ENCODE data around the gene NRG4.
"Not testable (repeated sequence)": the region's sequence is repeated elsewhere in the genome, so short reads cannot be mapped to it uniquely, and the experiment has no call there.

Gene NRG4

DNA sequence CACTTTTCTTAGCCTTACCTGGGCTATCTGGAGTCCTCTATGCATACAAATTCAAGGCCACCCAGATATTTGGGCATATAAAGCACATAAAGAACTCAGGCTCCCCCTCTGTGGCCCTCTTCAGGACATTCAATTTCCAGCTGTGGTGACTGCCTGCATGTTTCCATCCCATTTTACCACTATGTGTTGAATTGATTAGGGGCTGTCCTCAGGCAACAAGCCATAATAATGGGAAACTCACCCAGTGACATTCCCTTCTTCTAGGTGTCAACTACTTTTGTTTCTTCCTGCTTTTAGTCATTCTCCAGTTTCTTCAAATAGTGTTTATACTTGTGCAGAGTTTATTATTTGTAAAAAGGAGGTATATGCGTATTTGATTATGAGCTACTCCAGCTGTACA lies 18.0 kb downstream of the NRG4 start:
- no peak for DNase-seq (ENCODE audit: low read depth in 2 of 2)

DNA sequence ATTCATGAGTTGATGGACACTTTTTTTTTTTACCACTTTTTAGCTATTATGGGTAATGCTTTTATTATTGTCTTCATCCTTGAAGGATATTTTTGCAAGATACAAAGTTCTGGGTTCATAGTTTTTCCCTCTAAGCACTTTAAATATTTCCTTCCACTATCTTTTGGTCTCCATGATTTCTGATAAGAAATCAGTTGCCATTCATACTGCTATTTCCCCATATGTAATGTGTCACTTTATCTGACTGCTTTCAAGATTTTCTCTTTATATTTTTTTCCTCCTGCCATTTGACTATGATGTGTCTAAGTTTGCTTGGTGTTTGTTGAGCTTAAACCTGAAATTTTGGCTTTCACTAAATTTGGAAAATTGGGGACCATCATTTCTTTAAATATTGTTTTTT lies 19.3 kb downstream of the NRG4 start:
- DNase-seq (ENCODE audit: low read depth in 2 of 2) = no peak

DNA sequence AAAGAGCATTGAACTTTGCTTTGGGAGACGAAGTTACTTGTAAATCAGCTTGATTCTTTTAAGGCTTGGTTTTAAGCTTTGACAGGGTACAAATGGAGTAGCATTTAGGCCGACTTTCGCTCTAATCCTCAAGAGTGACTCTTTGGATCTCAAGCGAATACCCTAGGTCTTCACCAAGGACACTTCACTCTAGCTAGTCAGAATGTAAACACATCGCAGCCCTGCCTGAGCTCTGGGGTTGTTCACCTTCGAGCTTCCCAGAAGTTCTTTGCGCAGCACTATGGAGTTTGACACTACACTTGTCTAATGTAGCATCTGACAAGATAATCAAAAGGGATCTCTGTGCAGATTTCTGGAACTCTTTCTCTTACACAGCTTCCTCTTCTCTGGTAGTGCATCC lies 22.3 kb downstream of the NRG4 start:
- no peak for DNase-seq (ENCODE audit: low read depth in 2 of 2)

DNA sequence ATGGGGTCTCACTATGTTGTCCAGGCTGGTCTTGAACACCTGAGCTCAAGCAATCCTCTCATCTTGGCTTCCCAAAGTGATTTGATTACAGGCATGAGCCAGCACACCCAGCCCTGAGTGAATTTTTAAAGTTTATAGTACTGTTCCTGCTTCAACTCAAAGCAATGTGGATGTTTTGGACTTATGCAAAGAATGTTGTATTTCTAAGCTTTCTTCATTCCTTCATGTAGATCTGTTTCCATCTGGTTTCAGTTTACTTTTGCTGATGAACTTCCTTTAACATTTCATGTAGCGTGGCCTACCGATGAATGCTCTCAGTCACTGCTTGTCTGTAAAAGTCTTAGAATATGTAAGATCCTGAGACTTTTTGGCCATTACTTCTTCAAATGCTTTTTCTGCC lies 23.2 kb downstream of the NRG4 start:
- no peak for DNase-seq (ENCODE audit: low read depth in 2 of 2)

DNA sequence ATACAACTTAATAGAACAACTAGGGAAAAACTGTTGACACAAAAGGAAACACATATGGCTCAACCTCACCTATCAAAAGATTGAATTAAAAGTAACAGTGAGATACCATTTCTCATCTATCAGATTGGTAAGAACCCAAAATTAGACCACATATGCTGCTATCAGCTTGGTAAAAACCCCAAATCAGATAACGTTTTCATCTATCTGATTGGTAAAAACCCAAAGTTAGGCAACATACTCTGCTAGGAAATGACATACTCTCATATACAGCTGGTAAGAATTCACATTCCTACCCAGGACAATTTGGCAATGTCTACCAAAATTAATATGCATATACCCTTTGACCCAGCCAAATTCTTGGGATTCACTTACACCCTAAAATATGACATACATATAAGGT lies 26.3 kb downstream of the NRG4 start:
- no peak for DNase-seq (ENCODE audit: low read depth in 2 of 2)

DNA sequence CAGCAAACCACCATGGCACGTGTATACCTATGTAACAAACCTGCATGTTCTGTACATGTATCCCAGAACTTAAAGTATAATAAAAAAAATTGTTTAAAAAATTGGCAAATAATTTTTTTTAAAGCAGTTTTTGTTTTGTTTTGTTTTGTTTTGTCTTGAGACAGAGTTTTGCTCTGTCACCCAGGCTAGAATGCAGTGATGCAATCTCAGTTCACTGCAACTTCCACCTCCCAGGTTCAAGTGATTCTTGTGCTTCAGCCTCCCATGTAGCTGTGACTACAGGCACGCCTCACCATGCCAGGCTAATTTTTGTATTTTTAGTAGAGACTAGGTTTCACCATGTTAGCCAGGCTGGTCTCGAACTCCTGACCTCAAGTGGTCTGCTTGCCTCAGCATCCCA lies 27.5 kb downstream of the NRG4 start:
- not testable (repeated sequence) for DNase-seq (ENCODE audit: low read depth in 2 of 2)

DNA sequence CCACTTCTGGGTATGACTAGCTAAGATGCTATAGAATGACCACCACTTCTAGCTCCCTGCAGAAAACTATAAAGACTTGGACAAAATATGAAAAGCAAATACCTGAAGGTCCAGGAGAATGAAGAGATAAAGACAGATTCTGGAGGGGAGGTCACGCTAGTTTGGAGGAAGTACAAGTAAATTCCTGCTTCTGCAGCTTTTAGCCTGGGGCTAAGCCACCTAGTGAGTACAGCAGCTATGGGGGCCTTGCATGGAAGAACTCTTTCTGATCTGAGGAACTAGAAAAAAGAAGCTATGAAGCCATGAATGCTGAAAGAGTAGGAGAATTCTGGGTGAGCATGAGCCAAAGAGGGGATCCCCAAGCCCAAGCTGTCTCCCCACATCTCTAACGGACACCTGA lies 29.8 kb downstream of the NRG4 start:
- DNase-seq (ENCODE audit: low read depth in 2 of 2) = no peak

DNA sequence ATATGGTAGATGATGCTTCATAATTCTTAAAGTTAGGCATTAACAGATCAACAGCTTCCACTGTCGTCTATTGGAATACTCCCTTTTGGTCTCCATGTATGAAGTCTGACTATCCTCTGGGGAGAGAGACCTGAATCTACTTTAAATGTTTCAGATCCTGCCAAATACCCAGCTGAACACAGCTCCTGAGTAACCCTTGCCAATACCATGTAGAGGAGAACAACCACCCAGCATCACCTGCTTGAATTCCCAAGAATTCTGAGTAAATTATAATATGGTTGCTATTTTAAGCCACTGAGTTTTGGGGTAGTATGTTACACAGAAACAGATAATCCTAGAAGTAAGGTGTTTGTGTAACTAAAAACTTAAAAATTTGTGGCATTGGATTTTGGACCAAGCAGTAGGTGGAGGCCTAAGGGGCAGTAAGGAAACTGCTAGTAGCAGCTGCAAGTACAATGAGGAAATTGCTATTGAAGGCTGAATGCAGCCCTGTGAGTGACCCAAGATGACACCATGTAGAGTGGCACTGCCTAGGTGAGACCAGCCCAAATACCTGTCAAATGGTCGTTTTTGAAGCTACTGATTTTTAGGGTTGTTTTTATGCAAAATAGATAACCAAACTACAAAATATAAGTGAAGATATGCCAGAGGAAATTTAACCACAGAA lies 30.9 kb downstream of the NRG4 start:
- DNase-seq (ENCODE audit: low read depth in 2 of 2) = no peak

DNA sequence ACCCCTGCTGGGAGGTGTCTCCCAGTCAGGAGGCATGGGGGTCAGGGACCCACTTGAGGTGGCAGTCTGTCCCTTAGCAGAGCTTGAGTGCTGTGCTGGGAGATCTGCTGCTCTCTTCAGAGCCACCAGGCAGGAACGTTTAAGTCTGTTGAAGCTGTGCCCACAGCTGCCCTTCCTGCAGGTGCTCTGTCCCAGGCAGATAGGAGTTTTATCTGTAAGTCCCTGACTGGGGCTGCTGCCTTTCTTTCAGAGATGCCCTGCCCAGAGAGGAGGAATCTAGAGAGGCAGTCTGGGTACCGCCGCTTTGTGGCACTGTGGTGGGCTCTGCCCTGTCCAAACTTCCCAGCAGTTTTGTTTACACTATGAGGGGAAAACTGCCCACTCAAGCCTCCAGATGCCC lies 35.5 kb downstream of the NRG4 start:
- DNase-seq (ENCODE audit: low read depth in 2 of 2) = not testable (repeated sequence)

DNA sequence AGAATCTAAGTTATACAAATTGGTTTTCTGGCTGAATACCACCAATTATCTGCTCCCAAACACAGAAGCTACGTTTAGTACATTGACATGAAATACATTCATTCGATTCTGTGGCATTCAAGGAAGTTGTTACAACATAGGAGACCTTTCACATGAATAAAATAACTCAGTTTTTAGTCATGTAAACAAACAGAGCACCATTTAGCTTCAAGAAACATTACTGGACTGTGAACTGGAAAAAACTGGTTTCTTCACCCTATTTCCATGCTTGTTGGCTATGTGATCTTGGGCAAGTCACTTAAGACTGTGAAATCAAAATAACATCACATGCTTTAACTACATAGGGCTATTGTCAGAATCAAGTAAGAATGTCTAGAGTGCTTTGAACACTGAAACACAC lies 46.2 kb downstream of the NRG4 start:
- DNase-seq (ENCODE audit: low read depth in 2 of 2) = no peak

DNA sequence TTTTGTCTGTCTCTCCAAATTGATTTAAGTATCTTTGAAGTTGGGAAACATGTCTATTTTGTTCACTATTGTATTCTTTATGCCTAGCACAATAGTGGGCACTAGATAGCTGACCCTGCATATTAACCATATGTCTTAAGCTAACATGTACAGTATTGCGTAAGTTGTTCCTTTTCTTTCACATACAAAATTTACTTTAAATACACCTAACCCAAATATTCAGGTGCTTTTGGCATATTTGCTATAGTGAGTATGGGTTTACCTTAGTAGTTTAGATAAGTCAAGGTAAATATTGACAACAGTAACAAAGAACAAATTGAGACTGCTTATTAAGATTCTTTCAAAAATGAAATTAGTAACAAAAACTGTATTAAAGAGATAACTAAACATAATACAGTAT lies 50.9 kb downstream of the NRG4 start:
- no peak for DNase-seq (ENCODE audit: low read depth in 2 of 2)

DNA sequence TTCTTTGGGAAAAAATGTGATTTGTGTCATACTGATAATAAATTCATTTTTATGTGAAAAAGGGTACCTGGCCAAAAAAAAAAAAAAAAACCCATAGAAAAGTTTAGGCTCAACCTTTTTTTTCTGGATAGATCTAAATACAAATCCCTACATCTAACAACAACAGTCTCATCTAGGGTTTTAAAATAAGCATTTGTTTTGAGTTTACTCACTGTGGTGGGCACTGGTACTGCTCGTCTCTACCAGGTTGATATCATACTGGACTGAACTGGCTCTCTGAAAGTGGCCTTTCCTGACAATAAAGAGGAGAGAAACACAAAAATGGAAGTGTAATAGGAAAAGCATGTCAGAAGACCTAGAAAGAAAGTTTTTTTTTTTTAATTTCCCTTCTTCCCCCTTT lies 56.5 kb downstream of the NRG4 start:
- no peak for DNase-seq (ENCODE audit: low read depth in 2 of 2)

DNA sequence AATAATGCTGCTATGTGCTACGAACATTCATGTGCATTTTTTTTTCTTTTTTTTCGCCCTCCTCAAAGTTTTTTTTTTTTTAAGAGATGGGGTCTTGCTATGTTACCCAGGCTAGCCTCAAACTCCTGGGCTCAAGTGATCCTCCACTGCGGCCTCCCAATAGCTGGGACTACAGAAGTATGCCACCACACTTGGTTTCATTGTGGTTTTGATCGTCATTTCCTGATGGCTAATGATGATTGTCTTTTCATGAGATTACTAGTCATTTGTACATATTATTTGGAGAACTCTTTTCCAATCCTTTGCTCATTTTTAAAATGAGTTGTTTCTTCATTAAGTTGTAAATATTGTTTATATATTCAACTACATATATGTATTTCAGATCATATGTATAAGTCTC lies 59.7 kb downstream of the NRG4 start:
- DNase-seq (ENCODE audit: low read depth in 2 of 2) = no peak

DNA sequence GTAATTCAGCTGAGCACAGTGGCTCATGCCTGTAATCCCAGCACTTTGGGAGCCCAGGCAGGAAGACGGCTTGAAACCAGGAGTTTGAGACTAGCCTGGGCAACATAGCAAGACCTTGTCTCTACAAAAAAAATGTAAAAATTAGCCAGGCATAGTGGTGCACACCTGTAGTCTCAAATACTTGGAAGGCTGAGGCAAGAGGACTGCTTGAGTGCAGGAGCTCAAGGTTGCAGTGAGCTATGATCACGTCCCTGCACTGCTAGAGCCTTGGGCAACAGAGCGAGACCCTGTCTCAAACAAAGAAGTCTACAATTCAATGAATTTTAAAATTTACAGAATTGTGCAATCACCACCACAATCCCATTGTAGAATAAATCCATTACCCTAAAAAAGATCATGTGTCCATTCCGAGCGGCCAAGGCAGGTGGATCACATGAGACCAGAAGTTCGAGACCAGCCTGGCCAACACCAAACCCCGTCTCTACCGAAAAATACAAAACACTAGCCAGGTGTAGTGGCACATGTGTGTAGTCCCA lies 63.4 kb downstream of the NRG4 start:
- no peak for DNase-seq (ENCODE audit: low read depth in 2 of 2)

DNA sequence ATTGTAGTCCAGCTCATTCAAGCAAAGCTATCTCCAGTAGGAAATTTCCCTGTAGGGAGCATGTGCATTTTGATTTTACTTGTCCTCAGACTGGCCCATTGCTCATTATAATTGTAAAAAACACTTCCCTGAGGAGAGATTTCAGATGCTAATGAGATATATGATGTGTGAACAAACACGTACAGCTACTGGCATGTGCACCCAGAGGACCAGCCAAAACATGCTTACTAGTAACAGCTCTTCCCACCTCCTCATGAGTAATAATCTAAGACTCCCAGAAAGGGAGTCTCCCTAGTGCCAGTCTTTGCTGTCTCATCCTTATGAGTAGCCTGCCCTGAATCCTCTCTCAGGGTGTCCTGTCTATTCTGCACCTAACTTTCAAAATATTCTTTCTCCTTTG lies 65.1 kb downstream of the NRG4 start:
- DNase-seq (ENCODE audit: low read depth in 2 of 2) = no peak

DNA sequence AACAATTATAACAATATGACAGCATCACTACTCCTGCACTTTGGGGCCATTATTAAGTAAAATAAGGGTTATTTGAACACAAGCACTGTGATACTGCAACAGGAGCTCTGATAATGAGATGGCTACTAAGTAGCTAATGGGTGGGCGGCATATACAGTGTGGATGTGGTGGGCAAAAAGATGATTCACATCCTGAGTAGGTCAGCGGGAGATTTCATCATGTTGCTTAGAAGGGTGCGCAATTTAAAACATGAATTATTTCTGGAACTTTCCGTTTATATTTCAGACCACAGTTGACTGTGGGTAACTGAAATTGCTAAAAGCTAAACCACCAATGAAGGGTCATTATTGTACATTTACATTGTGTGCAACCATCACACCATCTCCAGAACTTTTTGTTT lies 66.3 kb downstream of the NRG4 start:
- DNase-seq (ENCODE audit: low read depth in 2 of 2) = no peak

DNA sequence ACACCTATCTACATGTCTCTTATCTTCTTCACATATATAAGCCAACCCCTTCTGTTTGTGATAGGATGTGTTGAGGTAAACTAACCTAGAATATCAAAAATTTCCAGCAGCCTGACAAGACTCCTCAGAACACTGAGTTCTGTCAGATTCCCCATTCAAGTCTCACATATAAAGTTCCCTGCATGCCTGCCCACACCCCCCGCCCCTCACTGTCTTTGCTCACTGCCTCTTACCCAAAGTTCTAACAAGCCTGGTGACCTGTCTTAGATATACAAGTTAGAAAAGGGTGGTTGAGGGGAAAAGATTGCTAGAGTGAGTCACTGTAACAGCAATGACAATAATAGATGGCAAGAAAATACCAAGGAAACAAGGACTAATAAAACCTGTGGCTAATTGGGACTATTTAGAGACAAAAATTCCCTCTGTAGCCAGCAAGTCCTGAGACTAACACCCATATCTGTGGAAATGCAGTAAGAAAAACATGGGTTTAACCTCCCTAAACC lies 68.5 kb downstream of the NRG4 start:
- DNase-seq (ENCODE audit: low read depth in 2 of 2) = no peak

DNA sequence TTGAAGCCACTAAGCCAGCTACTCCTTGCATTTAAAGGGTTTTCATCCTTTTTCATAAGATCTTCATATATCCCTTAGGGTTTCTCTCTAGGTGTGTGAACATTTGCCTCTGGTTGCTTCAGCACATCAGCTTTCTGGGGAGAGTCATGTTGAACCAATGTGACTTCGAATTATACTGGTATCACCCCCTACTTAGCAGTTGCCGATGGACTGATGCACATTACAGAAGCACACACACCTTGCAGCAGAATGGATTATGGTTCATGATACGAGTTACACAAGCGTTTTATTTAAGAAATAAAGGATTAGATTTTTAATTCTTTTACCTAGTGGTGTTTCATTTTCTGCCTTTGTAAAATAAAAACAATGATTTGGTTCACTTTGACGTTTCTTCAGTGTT lies 69.0 kb downstream of the NRG4 start:
- no peak for DNase-seq (ENCODE audit: low read depth in 2 of 2)

DNA sequence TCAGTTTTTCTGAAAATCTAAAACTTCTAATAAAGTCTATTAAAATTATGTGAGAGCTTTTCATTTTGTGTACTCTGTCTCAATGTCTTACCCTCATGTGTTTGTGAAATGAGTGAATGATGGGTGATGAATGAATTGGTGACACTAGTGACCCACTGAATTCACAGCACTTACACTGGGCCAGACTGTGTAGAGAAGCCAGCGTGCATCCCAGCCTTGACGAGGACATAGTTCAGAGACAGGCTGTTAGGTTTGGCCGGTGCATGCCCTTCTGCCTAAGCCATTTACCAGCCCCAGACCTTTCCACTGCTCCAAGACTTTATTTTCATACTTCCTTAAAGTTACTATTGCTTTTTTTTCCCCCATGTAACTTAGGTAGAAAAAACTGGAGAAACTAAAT lies 69.8 kb downstream of the NRG4 start:
- no peak for DNase-seq (ENCODE audit: low read depth in 2 of 2)

DNA sequence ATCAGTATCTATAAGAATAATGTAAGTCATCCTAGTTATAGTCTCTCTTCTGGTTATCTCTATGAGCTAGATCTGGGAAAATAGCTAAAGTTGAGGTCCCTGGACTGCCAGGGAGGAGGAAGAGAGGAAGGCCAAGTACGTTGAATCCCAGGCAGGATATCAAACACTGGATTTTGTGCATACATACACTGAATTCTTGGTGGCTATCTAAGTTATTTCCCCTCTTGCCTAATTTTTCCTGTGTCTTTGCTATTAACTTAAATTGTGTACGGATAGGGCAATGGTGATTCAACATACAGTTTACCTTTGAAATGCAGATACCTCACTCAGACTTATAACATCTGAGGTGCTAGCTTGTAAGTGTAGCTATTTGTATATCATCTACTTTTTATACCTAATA lies 81.4 kb downstream of the NRG4 start:
- no peak for DNase-seq (ENCODE audit: low read depth in 2 of 2)

DNA sequence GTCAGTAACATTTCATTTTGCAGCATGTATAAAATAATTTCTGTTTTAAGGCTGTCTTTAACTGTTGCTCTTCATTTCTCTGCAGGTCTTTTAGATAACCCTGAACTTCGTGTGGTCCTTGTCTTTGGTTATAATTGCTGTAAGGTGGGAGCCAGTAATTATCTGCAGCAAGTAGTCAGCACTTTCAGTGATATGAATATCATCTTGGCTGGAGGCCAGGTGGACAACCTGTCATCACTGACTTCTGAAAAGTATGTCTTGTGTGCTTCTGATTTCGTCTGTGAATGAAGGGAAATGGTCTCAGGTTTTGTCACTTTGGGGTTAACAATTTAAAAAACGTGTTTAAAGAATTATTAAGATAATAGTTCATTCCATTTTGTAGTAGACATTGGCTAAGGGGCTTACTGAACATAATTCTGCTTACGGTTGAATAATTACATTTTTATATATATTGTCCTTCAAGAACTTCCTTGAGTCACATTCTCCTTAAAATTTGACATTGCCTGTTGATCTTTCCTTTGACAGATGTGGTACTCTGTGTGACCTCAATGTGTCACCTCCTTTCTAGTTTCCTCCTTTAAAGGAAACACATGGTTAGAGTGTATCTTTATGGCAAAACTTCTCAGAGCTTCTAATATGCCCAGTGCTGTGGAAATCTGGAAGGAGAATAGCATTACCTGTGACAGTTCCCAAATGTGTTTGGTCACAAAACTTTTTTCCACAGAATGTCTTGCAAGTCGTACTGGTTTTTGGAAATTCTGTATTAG lies 82.2 kb downstream of the NRG4 start:
- DNase-seq (ENCODE audit: low read depth in 2 of 2) = no peak

DNA sequence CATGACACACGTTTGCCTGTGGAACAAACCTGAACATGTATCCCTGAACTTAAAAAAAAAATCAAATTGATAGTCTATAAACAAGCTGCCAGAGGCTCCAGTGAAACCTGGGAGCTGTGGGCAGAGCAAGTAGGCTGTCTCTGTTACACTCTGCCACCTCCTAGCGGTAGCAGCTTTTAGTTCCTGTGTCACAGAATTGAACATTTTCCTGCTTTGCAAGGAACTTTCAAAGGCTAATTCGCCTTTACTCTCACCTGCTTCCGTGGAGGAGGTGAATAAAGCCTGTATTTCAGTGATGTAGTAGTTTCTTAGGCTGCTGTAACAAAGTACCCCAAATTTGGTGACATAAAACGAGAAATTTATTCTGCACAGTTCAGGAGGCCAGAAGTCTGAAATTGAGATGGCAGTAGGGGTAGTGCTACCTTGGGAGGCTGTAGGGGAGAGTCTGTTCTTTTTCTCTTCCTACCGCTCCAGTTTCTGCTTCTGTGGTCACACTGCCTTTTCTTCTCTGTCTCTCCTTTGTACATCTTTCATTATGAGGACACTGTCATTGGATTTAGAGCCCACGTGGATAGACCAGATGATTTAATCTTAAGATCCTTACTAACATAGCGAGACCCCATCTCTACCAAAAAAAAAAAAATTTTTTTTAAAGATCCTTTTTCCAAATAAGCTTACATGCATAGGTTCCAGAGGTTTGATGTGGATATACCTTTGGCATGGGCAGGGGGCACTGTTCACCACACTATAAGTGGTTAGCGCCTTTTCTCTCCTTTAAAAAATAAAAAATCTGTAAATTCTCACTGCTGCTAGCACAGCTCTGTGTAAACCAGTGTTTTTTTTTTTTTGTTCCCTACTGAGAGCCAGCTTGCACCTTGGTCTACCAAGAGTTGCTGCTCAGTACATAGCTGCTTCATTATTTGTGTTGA lies 83.3 kb downstream of the NRG4 start:
- DNase-seq (ENCODE audit: low read depth in 2 of 2) = no peak

Data from stimulated activated CD4-positive, alpha-beta T cell treated with anti-CD3 and anti-CD28 coated beads, Interleukin-1b, Interleukin-23, amount 100 ng/mL, for 4 hours (primary cell).